H9 (cell line): ENCODE results near the gene LPCAT2. TPM values are rescaled to one million over a fixed set of nuclear protein-coding genes. Genes with fewer than 3 reads are reported as not detected.

Experiments
- DNase-seq: peaks from one replicate; pipeline ENCODE4 v3.0.0-alpha.2; 2017
- H2AFZ ChIP-seq: one replicate; pipeline ENCODE4 v1.6.1; 2013; ENCODE audit warnings: mild to moderate bottlenecking, low read length, control low read depth, moderate library complexity
- H2AK5ac ChIP-seq: 2 replicates; pipeline ENCODE4 v1.6.1; 2013; ENCODE audit warnings: low read length, control low read depth, mixed read lengths; ENCODE audit not compliant: insufficient read length
- H2BK120ac ChIP-seq: one replicate; pipeline ENCODE4 v1.6.1; 2013; ENCODE audit warnings: low read depth, mild to moderate bottlenecking, low read length, control low read depth, inconsistent platforms; ENCODE audit not compliant: poor library complexity, severe bottlenecking
- H2BK12ac ChIP-seq: 2 replicates; pipeline ENCODE4 v1.6.1; 2013; ENCODE audit warnings: low read length, control low read depth, mixed read lengths, low read depth; ENCODE audit not compliant: insufficient read length
- H2BK15ac ChIP-seq: 2 replicates; pipeline ENCODE4 v1.6.1; 2013; ENCODE audit warnings: low read depth, low read length, control low read depth
- H2BK20ac ChIP-seq: one replicate; pipeline ENCODE4 v1.6.1; 2013; ENCODE audit warnings: low read depth, mild to moderate bottlenecking, low read length, control low read depth, inconsistent platforms; ENCODE audit not compliant: poor library complexity, severe bottlenecking
- H2BK5ac ChIP-seq: 2 replicates; pipeline ENCODE4 v1.6.1; 2013; ENCODE audit warnings: low read length, control low read depth, mixed read lengths; ENCODE audit not compliant: insufficient read length
- H3K14ac ChIP-seq: 2 replicates; pipeline ENCODE4 v1.6.1; 2013; ENCODE audit warnings: low read length, control low read depth; ENCODE audit not compliant: insufficient read depth
- H3K18ac ChIP-seq: 2 replicates; pipeline ENCODE4 v1.6.1; 2013; ENCODE audit warnings: low read depth, mild to moderate bottlenecking, mixed read lengths, low read length, control low read depth; ENCODE audit not compliant: insufficient read length
- H3K23ac ChIP-seq: 2 replicates; pipeline ENCODE4 v1.6.1; 2013; ENCODE audit warnings: low read length, control low read depth, mixed read lengths, low read depth; ENCODE audit not compliant: insufficient read length
- H3K23me2 ChIP-seq: 2 replicates; pipeline ENCODE4 v1.6.1; 2013; ENCODE audit warnings: low read depth, mild to moderate bottlenecking, mixed read lengths, low read length, control low read depth; ENCODE audit not compliant: insufficient read length, poor library complexity, severe bottlenecking
- H3K27ac ChIP-seq: 2 replicates; pipeline ENCODE4 v1.5.1; 2013; ENCODE audit warnings: low read length, control low read depth, mixed read lengths, low read depth; ENCODE audit not compliant: insufficient read length
- H3K27me3 ChIP-seq: 2 replicates; pipeline ENCODE4 v1.6.1; 2013; ENCODE audit warnings: low read length, control low read depth, inconsistent platforms; ENCODE audit not compliant: insufficient read depth
- H3K4ac ChIP-seq: 2 replicates; pipeline ENCODE4 v1.6.1; 2013; ENCODE audit warnings: low read depth, mild to moderate bottlenecking, control low read depth, inconsistent platforms, low read length, moderate library complexity
- H3K4me1 ChIP-seq: 2 replicates; pipeline ENCODE4 v1.6.1; 2013; ENCODE audit warnings: low read length, control low read depth, inconsistent platforms; ENCODE audit not compliant: insufficient read depth
- H3K4me2 ChIP-seq: 2 replicates; pipeline ENCODE4 v1.6.1; 2013; ENCODE audit warnings: low read length, control low read depth, mixed read lengths; ENCODE audit not compliant: insufficient read length, insufficient read depth
- H3K56ac ChIP-seq: 2 replicates; pipeline ENCODE4 v1.6.1; 2013; ENCODE audit warnings: low read depth, mild to moderate bottlenecking, mixed read lengths, low read length, control low read depth; ENCODE audit not compliant: insufficient read length
- H3K79me1 ChIP-seq: 2 replicates; pipeline ENCODE4 v1.6.1; 2013; ENCODE audit warnings: low read depth, mild to moderate bottlenecking, moderate library complexity, low read length, control low read depth, inconsistent platforms; ENCODE audit not compliant: insufficient read depth, poor library complexity, severe bottlenecking
- H3K79me2 ChIP-seq: 2 replicates; pipeline ENCODE4 v1.6.1; 2013; ENCODE audit warnings: low read length, control low read depth, inconsistent platforms; ENCODE audit not compliant: insufficient read depth
- H3K9ac ChIP-seq: 2 replicates; pipeline ENCODE4 v1.6.1; 2013; ENCODE audit warnings: low read length, control low read depth, mixed read lengths; ENCODE audit not compliant: insufficient read length; ENCODE audit errors: extremely low read depth
- H3K9me3 ChIP-seq: one replicate; pipeline ENCODE4 v1.6.1; 2013; ENCODE audit warnings: low read depth, low read length, inconsistent platforms; ENCODE audit not compliant: control insufficient read depth
- H3T11ph ChIP-seq: one replicate; pipeline ENCODE4 v1.6.1; 2013; ENCODE audit warnings: mild to moderate bottlenecking, low read length, control low read depth, inconsistent platforms
- H4K20me1 ChIP-seq: one replicate; pipeline ENCODE4 v1.6.1; 2013; ENCODE audit not compliant: control insufficient read depth, insufficient read length, insufficient read depth
- H4K5ac ChIP-seq: 2 replicates; pipeline ENCODE4 v1.6.1; 2013; ENCODE audit warnings: low read depth, mild to moderate bottlenecking, mixed read lengths, low read length, control low read depth; ENCODE audit not compliant: insufficient read length
- H4K8ac ChIP-seq: replicated peaks from 2 replicates; pipeline ENCODE4 v1.6.1; 2013; ENCODE audit warnings: low read length, control low read depth, mixed read lengths, low read depth; ENCODE audit not compliant: insufficient read length
- H4K91ac ChIP-seq: 2 replicates; pipeline ENCODE4 v1.6.1; 2013; ENCODE audit warnings: low read depth, mild to moderate bottlenecking, moderate library complexity, mixed read lengths, low read length, control low read depth; ENCODE audit not compliant: insufficient read length
- H3K27ac Mint-ChIP-seq, 3 experiments: 2 replicates in 2 of 3; 3 replicates in 1 of 3; pipeline ENCODE4 v1.8.0; 2020 to 2021; ENCODE audit warnings: mixed read lengths in 3 of 3, mild to moderate bottlenecking in 1 of 3, moderate library complexity in 1 of 3
- H3K27me3 Mint-ChIP-seq: 2 replicates; pipeline ENCODE4 v1.8.0; 2021; ENCODE audit warnings: low read depth, mild to moderate bottlenecking, moderate library complexity, mixed read lengths
- H3K36me3 Mint-ChIP-seq, 3 experiments: 2 replicates in 2 of 3; 3 replicates in 1 of 3; pipeline ENCODE4 v1.8.0; 2020 to 2021; ENCODE audit warnings: low read depth in 3 of 3, mixed read lengths in 3 of 3; ENCODE audit not compliant: insufficient read depth in 1 of 3
- H3K4me1 Mint-ChIP-seq, 2 experiments: 2 replicates each; pipeline ENCODE4 v1.8.0; 2020; ENCODE audit warnings: mixed read lengths in 2 of 2
- H3K4me3 Mint-ChIP-seq, 2 experiments: 2 replicates in 1 of 2; 3 replicates in 1 of 2; pipeline ENCODE4 v1.8.0; 2020 to 2021; ENCODE audit warnings: mild to moderate bottlenecking in 2 of 2, mixed read lengths in 2 of 2, moderate library complexity in 1 of 2
- H3K9me3 Mint-ChIP-seq, 2 experiments: 2 replicates in 1 of 2; 3 replicates in 1 of 2; pipeline ENCODE4 v1.8.0; 2020; ENCODE audit warnings: mild to moderate bottlenecking in 2 of 2, mixed read lengths in 2 of 2, moderate library complexity in 1 of 2
- WGBS: extraction: QIAGEN DNeasy Blood & Tissue Kit; methylation state at CpG from one replicate; pipeline ENCODE4 v1.1.7; 2013; ENCODE audit warnings: missing lambda C conversion rate, low lambda C conversion rate, mixed read lengths; ENCODE audit not compliant: insufficient read length; ENCODE audit errors: extremely low coverage; 5-methylcytosine and 5-hydroxymethylcytosine counted together
- total RNA-seq: library from RNA; stranded (reverse); gene quantifications from 2 replicates; pipeline ENCODE4 v1.2.1, GENCODE V29; 2021
- TF ChIP-seq, protein P1 (sequence below): fragments of 200-600 bp; sonication (generic); conservative IDR thresholded peaks from 3 replicates; pipeline ENCODE4 v1.8.0; 2021; ENCODE audit warnings: antibody characterized with exemption, mild to moderate bottlenecking

LPCAT2 gene
- total RNA-seq, 1 experiment from 2014 or later, result 2.8 TPM

DNA sequence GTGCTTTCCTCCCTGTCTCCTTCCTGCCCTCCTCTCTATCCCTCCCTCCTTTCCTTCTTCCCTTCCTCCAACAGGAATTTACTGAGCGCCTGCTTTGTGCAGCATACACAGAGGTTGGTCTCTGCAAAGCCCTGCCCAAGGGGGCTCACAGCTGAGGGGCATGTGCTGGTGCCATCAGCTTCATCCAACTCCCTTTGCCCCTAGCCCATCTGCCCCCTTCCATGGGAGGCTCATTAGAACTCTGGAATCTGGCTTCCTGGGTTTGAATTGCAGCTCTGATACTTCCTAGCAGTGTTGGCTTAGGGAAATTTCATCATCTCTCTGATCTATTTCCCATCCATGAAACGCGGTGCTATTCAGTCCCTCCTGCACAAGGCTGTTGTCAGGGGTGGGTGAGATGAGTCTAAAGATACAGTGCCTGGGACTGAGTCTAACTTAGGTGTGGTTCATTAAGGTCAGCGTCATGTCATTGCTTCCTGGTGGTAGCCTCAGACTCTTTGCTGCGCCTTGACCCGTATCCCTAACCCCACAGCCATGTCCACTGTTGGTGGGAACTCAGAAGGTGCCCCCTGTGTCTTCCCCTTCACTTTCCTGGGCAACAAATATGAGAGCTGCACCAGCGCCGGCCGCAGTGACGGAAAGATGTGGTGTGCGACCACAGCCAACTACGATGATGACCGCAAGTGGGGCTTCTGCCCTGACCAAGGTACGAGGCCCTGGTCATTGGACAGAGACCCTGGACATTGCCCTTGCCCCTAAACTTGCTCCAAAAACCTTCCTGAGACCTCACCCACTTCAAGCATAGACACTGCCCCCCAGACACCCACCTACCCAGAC, 19.5 kb upstream of the LPCAT2 start:
- no peak overlapping the region for H2BK15ac ChIP-seq
- H3K56ac ChIP-seq, result no peak overlapping the region
- Mint-ChIP-seq H3K27ac (no peak overlapping the region; a peak in 1 of 7 replicates), H3K4me3 (no peak overlapping the region; a peak in 1 of 5 replicates), H3K9me3 (no peaks in the 10 kb centered on the region; a peak in 1 of 5 replicates), H3K4me1 (no peaks in the 10 kb centered on the region; a peak in 1 of 4 replicates), H3K27me3 (no peaks in the 10 kb centered on the region; the same call in 1 of the 2 replicates), H3K36me3 (peaks cover 3 to 22% (median 13%) of the 10 kb centered on the region in 3 experiments; a peak in 6 of 7 replicates)
- no peak overlapping the region for H2BK20ac ChIP-seq
- H3K4me2 ChIP-seq, result no peak overlapping the region
- no peak overlapping the region for H3K18ac ChIP-seq
- WGBS, result no CpG with 5 or more reads among the region's 14 CpGs
- H3K23me2 ChIP-seq, result no peaks in the 10 kb centered on the region
- no peaks in the 10 kb centered on the region for H3K9me3 ChIP-seq
- no peaks in the 10 kb centered on the region for H3K79me1 ChIP-seq
- no peak overlapping the region for H3K23ac ChIP-seq
- H3K79me2 ChIP-seq, result no peaks in the 10 kb centered on the region
- H3K4ac ChIP-seq, result no peak overlapping the region
- H3T11ph ChIP-seq, result no peak overlapping the region
- H2BK5ac ChIP-seq, result no peak overlapping the region
- no peak overlapping the region for H4K91ac ChIP-seq
- no peak overlapping the region for H2AFZ ChIP-seq
- H3K14ac ChIP-seq, result no peak overlapping the region
- H2BK12ac ChIP-seq, result no peak overlapping the region
- no peak overlapping the region for H2AK5ac ChIP-seq
- DNase-seq, result no peak
- no peaks in the 10 kb centered on the region for H3K4me1 ChIP-seq
- no peak overlapping the region for H3K9ac ChIP-seq
- H3K27me3 ChIP-seq, result no peaks in the 10 kb centered on the region
- H2BK120ac ChIP-seq, result no peak overlapping the region
- H4K5ac ChIP-seq, result no peak overlapping the region
- H4K8ac ChIP-seq, result no peak overlapping the region
- TF ChIP-seq, protein P1, sequence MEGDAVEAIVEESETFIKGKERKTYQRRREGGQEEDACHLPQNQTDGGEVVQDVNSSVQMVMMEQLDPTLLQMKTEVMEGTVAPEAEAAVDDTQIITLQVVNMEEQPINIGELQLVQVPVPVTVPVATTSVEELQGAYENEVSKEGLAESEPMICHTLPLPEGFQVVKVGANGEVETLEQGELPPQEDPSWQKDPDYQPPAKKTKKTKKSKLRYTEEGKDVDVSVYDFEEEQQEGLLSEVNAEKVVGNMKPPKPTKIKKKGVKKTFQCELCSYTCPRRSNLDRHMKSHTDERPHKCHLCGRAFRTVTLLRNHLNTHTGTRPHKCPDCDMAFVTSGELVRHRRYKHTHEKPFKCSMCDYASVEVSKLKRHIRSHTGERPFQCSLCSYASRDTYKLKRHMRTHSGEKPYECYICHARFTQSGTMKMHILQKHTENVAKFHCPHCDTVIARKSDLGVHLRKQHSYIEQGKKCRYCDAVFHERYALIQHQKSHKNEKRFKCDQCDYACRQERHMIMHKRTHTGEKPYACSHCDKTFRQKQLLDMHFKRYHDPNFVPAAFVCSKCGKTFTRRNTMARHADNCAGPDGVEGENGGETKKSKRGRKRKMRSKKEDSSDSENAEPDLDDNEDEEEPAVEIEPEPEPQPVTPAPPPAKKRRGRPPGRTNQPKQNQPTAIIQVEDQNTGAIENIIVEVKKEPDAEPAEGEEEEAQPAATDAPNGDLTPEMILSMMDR, result no peak
- H4K20me1 ChIP-seq, result no peaks in the 10 kb centered on the region
- H3K27ac ChIP-seq, result no peak overlapping the region
